Stimulated activated naive CD4-positive, alpha-beta T cell treated with Interleukin-2 at 50 U/mL for 16 hours (primary cell): Measurements from ENCODE around the gene CDH22.

ENCODE experiments used
- DNase-seq: peaks from one replicate; lab custom pipeline; 2025; lab: John Stamatoyannopoulos, UW

Gene CDH22

DNA sequence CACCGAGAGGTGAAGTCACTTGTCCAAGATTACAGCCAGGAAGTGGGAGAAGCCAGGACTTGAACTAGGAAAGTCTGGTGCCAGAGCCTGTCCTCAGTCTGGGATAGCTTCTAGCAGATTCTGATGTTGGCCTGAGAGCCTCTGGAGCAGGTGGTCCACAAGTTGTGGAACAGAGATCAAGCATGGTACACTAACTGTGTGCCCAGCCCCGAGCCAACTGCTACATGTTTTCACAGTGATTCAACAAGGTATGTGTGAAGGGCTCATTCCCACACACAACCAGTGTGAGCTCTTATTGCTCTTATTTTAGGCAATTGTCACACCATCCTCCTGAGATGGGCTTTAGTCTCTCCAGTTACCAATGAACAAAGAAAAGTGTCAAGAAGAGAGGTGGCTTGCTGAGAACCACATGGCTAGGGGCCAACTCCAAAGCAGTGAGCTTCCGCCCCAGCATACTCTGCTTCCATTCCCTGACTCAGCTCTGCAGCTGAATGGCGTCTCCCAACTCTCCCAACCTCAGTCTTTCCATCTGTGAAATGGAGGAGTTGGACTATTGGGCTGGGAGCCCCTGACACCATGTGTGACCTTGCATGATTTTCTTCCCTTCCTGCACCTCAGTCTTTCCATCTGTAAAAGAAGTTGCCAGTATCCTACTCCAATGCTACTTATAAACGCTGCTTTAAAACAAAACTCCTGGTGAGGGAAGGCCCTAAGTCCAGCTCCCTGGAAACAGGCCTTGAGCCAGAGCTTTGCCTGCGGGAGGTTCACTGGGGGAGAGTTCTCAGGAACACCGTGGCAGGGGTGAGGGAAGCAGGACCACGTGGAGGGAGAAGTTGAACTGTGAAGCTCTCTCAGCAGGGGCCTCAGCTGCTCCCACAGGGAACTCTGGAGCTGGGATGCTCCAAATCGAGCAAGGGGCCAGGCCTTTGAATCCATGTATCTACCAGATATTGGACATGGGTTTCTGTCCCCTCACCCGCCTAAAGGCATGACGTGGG is 40.9 kb downstream of the CDH22 start:
- no peak for DNase-seq

GRCh38 chr20:46265539-46265938 is 42.8 kb downstream of the CDH22 start:
- no peak for DNase-seq

- DNase-seq, result no peak
Observed at GRCh38 chr20:46264391-46265266, 43.7 kb downstream of the CDH22 start.

GRCh38 chr20:46261456-46262253 is 46.6 kb downstream of the CDH22 start:
- DNase-seq, result no peak

DNA sequence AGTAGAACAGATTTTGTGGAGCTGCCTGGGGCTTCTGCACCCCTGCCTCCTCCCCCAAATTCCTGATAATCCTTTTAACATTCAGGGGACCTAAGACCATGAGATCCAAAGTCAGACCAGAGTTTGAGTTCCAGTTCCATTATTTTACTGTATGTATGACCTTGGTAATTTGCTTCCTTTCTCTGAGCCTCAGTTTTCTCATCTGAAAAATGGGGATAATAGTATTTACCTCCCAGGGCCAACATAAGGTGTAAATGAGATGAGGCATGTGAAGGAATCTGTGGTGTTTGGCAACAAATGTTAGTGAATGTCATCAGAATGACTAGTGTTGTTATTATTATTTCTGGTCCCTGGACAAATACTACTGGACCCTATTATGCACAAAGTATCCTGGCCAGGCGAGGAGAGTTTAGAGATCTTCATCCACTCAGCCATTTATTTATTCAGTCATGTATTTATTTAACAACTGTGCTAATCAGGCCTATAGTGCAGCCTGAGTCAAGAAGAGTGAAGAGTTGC is 47.3 kb downstream of the CDH22 start:
- no peak for DNase-seq

DNA sequence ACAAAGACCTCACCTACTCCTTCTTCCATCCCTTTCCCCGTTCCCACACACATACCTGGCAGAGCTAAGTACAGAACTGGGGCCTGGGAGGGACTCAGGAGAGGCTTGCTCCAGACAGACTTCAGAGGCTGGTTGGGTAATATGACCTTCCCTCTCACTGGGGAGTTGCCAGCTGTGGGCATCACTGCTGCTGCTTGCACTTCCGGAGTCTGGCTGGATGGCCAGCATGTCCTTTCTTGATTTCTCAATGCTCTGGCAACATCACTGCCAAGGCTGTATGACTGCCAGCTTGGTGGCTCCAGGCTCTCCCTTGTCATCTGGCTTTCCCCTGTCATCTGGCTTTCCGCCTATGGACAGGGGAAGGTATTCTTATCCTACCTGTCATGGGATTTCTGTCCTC is 47.8 kb downstream of the CDH22 start:
- no peak for DNase-seq

DNA sequence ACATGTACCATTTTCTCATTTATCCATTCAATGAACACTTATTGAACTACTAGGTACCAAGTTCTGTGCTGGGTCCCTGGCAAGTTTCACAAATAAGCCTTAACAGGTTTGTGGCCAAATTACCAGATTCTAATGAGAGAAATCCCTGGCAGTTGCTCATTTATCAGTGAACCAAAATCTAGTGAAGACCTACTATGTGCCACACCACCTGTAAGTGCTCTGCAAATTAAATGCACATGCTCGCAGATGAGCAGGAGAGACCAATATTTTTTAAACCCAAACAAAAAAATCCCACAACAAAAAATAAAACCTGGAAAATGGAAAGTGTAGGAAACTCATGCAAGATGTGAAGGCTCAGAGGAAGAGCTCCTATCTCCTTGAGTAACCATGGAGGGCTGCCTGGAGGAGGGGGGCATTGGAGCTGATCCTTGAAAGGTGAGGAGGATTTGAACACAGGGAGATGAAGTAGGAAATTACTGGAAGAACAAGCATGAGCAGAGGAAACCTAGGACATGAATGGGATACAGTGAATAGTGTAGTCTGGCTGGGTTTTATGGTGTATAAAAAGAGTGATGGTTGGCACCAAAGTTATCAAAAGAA is 48.9 kb downstream of the CDH22 start:
- no peak for DNase-seq

- no peak for DNase-seq
Observed at GRCh38 chr20:46257887-46258286, 50.4 kb downstream of the CDH22 start.

DNA sequence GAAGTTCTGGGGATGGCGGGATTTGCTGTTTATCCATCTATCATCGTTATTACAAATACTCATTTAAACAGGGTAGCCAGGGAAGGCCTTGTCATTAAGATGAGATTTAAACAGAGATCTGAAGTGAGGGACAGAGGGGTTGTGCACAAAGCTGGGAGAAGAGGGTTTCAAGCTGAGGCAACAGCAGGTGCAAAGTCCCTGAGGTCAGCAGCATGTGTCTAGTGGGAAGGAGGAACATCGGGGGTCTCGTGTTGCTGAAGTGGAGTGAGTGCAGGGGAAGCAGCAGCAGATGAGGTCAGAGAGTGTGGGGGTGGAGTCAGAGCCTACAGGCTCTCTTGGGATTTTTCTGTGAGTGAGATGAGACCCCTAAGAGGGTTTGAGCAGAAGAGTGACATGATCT is 52.0 kb downstream of the CDH22 start:
- no peak for DNase-seq

GRCh38 chr20:46255440-46256104 is 52.7 kb downstream of the CDH22 start:
- DNase-seq, result no peak

DNA sequence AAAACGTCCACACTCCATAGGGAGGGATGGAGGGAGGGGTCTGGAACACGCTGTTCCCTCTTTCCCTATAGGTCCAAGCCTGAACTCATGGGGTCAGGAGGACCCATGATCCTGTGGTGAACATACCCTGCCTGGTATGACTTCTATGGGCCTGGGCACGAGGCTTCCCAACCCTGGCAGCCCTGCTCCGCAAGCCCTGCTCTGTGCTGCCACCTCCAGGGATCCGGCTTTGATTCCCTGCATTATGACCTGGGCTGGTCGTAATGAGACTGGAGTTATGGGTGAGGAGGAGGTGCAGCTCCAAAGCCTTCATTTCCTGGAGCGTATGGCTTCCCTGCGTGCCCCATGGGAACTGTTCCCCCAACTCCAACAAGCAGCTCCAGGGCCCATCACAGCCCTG is 54.9 kb downstream of the CDH22 start:
- DNase-seq, result no peak

- no peak for DNase-seq
Observed at GRCh38 chr20:46252352-46253091, 55.8 kb downstream of the CDH22 start.

DNA sequence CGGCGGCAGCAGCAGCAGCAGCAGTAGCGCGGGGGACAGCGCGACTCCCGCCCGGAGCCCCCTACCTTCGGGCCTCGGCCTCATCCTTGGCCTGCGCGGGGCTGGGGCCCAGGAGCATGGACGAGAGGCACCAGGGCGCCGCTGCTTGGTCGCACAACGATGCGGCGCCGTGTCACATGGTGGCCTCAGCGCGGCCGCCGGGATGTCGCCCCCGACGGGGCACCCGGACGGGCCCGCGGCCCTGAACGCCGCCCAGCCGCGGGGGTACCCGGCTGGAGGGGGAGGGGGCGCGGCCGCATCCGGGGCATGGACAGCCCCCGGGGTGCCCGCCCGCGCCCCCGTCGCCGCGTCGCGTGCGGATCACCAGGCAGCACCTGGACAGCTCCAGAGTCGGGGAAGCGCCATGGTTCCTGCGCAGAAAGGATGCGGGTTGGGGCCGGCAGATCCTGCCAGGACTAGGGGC is 57.1 kb downstream of the CDH22 start:
- DNase-seq, result no peak

DNA sequence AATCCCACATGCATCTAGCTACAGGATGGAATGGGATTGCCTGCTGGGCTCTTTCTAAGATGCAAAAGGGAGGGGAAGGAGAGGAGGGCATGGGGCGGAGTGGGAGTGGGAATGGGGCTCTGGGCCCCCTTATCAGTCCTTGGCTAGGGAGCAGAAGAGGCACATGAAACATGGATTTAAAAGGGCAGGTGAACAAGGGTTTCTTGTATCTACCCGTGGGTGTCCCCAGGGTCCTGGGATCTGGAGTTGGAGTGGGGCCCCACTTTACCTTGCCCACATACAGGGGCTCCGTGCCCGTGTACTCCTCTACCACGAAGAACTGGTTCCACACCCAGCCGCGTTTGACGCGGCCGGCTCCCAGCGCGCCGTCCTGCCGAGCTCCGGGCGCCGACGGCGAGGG is 57.5 kb downstream of the CDH22 start:
- no peak for DNase-seq

DNA sequence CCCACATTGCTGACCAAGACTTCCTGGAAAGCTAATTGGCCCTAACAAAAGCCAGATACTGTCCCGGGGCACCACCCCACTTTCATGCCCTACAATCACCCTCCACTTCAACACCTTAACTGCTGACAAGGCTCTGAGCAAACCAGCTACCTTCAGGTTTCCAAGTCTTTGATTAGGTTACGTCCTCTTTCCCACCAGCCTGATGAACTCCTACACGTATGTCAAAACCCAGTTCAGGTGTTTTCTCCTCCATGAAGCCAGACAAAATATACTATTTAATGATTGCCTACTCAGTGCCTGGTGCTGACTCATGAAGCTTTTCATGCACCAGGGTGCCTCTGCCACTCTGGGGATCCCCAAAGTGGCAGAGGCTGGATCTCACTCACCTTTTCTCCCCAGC is 58.6 kb downstream of the CDH22 start:
- no peak for DNase-seq

DNA sequence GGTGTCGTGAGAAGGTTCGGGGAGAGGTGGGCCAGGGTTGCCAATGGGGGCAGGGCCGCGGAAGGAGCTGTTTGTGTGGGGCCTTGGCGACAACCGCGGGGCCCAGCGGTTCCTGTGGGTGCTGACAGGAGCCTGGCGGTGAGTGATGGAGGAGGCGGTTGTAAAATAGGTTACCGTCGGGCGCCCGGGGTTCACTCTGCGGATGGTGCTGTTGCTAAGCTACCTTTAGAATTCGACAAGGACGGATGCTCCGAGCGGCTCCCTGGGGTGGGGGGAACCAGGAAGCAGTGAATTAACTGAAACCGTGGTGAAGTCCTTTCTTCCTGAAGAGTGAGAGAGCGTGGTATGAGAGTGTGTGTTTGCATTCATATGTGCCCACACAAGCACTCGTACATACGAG is 61.7 kb downstream of the CDH22 start:
- no peak for DNase-seq

- DNase-seq, result no peak
Observed at GRCh38 chr20:46243707-46244628, 64.3 kb downstream of the CDH22 start.

DNA sequence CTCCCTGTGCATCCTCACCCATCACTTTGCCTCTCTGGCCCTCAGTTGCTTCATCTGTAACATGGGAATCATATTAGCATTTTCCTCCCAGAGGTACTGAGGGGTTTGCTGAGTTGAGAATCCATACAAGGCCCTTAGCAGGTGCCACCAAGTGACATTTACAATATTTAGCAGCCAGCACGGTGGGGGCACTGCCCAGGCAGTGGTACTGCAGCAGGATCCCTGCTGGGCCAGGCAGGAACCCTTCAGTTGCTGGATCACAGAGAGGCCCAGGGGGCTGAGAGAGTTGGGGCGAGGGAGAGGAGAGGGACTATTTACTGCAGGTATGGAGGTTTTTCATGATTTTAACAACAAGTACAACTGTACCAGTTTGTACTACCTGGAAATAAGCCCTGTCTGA is 65.9 kb downstream of the CDH22 start:
- DNase-seq, result no peak

- DNase-seq, result no peak
Observed at GRCh38 chr20:46240881-46241280, 67.4 kb downstream of the CDH22 start.
